ENCODE measurements around the gene SLC26A11. TPM values are rescaled to one million over a fixed set of nuclear protein-coding genes. Genes with fewer than 3 reads are reported as not detected.

Gene SLC26A11
- total RNA-seq, 4 donors from 2014 or later, result 7.9 to 19.7 (median 13.7) TPM

DNA sequence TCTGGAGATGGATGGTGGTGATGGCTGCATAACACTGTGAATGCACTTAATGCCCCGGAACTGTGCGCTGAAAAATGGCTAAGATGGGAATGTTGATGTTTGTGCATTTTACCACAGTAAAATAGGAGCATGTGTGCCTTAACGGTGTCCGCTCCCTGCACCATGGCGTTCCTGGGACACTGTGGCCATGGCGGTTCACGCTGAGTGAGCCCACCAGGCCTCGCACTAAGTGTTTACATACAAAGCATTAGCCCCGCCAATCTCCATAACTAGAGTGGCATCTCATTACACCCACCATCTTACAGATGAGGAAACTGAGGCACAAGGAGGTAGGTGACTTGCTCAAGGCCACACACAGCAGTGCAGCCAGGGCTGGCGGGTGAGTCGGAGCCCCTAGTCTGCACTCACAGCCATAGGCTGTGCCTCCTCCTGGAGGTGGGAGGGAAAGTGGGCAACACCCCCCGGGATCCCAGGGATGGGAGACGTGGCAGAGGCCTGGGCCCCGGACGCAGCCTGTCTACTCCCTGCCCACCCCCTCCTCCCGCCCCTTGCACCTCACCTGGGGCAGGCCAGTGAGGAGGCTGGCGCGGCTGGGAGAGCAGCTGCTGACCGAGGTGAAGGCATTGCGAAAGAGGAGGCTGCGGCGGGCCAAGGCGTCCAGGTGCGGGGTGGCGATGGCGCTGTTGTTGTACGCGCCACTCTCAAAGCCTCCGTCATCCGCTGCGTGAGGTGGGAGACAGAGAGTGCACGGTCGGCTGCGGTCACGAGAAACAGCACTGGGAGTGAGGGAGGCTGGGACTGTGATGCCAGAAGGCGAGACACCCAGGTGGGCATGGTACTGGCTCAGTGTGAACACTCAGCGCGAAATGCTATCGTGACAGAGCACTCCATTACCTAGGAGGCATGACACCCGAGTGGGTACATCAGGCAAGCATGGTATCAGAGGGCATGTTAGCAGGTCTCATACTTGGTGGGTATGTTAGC is 3.5 kb upstream of the SLC26A11 start:
- 94% methylated on average over 12 to 21 of the region's 40 CpGs for WGBS, 2 donors (ENCODE audit: low coverage in 1 of 2)
- Histone ChIP-seq H3K36me3 (peaks cover 0 to 64% of the 10 kb centered on the region in 2 donors), H3K9me3 (no peaks in the 10 kb centered on the region), H3K27ac (no peak overlapping the region), H3K27me3 (no peaks in the 10 kb centered on the region), H3K4me3 (no peak overlapping the region), H3K4me1 (peaks cover 0 to 32% (median 7%) of the 10 kb centered on the region in 3 donors)
- no peak for ATAC-seq
- TF ChIP-seq EP300 (IDR thresholded peaks at IDR 0.05) (no peak), POLR2A (IDR thresholded peaks at IDR 0.05) (no peak)

DNA sequence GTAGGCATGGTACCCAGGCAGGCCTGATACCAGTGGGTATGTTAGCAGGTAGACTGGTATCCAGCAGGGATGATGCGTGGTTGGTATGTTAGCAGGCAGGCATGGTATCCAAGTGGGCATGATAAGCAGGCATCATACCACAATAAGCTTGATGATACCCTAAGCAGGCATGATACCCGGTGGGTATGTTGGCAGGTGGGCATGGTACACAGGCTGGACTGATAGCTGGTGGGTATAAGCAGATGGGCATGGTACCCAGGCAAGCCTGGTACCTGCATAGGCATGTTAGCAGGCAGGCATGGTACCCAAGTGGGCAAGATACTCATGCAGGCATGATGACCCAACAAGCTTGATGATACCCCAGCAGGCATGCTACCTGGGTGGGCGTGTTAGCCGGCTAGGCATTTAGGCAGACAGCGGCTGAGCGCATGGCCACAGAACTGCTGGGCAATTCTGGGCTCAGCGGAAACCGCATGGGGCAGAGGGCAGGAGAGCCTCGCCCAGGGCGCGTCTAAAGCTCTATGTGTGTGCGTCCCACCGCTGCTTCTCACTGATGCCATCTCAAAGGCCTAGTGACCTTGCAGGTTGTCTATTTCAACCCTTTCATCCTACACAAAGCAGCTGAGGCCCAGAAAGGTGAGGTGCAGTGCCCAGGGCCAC is 2.4 kb upstream of the SLC26A11 start:
- Histone ChIP-seq H3K27ac (no peak overlapping the region), H3K4me1 (peaks cover 0 to 43% (median 10%) of the 10 kb centered on the region in 3 donors), H3K9me3 (no peaks in the 10 kb centered on the region), H3K36me3 (peaks cover 0 to 57% of the 10 kb centered on the region in 2 donors), H3K27me3 (no peaks in the 10 kb centered on the region), H3K4me3 (no peak overlapping the region)
- no peak for ATAC-seq
- 100% methylated on average over 2 to 4 of the region's 13 CpGs for WGBS, 2 donors (ENCODE audit: low coverage in 1 of 2)
- TF ChIP-seq POLR2AphosphoS5 (IDR thresholded peaks at IDR 0.05), result no peak
- TF ChIP-seq EP300 (IDR thresholded peaks at IDR 0.05), result no peak
- no peak for TF ChIP-seq POLR2A (IDR thresholded peaks at IDR 0.05)
- TF ChIP-seq, protein P1, sequence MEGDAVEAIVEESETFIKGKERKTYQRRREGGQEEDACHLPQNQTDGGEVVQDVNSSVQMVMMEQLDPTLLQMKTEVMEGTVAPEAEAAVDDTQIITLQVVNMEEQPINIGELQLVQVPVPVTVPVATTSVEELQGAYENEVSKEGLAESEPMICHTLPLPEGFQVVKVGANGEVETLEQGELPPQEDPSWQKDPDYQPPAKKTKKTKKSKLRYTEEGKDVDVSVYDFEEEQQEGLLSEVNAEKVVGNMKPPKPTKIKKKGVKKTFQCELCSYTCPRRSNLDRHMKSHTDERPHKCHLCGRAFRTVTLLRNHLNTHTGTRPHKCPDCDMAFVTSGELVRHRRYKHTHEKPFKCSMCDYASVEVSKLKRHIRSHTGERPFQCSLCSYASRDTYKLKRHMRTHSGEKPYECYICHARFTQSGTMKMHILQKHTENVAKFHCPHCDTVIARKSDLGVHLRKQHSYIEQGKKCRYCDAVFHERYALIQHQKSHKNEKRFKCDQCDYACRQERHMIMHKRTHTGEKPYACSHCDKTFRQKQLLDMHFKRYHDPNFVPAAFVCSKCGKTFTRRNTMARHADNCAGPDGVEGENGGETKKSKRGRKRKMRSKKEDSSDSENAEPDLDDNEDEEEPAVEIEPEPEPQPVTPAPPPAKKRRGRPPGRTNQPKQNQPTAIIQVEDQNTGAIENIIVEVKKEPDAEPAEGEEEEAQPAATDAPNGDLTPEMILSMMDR (IDR thresholded peaks at IDR 0.05), result no peak

DNA sequence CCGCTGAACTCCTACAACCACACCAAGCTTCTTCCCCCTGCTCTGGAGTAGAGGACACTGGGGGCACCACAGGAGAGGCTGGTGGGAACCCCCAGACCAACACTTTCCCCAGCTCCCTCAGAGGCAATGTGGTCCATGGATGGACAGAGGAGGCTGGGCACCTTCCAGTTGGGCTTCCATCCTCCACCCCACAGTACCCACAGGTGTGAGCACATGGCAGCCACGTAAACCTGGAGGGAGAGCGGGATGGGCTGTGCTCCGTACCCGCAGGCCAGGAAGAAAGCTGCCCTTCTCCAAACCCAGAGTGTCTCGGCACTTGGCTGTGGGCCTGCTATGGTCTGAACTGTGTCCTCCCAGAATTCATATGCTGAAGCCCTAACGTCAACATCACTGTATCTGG is 1.8 kb upstream of the SLC26A11 start:
- H3K27me3 ChIP-seq, result no peaks in the 10 kb centered on the region
- H3K36me3 ChIP-seq, result peaks cover 0 to 57% of the 10 kb centered on the region in 2 donors
- no peak overlapping the region for H3K4me3 ChIP-seq
- TF ChIP-seq, protein P1 (IDR thresholded peaks at IDR 0.05), result no peak
- TF ChIP-seq POLR2AphosphoS5 (IDR thresholded peaks at IDR 0.05) (no peak), POLR2A (IDR thresholded peaks at IDR 0.05) (no peak), EP300 (IDR thresholded peaks at IDR 0.05) (no peak)
- WGBS, 2 donors (ENCODE audit: low coverage in 1 of 2), result 67% methylated on average over 1 of the region's 7 CpGs; no CpG with 5 or more reads in 1 of the 2 donors
- no peak overlapping the region for H3K27ac ChIP-seq
- ATAC-seq, result no peak
- H3K9me3 ChIP-seq, result no peaks in the 10 kb centered on the region
- peaks cover 0 to 48% (median 10%) of the 10 kb centered on the region in 3 donors for H3K4me1 ChIP-seq

DNA sequence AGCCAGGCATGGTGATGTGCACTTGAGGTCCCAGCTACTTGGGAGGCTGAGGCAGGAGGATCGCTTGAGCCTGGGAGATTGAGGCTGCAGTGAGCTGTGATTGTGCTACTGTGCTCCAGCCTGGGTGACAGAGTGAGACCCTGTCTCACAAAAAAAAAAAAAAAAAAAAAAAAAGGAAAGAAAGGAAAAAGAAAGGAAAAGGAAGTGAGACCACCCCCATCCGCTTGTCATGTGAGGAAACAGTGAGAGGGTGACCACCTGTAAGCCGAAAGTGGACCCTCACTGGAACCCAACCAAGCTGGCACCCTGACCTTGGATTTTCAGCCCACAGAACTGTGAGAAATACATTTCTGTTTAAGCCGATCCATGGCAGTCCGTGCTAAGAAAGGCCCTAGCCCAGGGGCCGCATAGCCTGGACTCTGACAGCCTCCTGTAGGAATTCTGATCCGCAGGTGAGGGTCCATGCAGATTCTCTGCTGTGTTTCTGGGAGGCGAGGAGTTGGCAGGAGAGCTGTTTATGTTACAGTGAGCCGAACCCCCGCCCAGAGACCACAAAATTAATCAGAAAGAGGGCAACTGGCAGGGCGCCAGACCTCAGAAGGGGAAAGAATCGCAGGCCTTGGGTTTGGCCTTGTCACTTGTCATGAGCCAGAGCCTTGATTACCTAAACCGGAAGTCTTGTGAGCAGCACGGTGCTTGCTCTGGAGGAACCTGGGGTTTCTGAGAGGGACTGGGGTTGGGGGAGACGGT is 1.0 kb upstream of the SLC26A11 start:
- H3K4me1 ChIP-seq, result peaks cover 0 to 49% (median 10%) of the 10 kb centered on the region in 3 donors
- no peaks in the 10 kb centered on the region for H3K9me3 ChIP-seq
- peak overlapping the region; percentile 96 to 100 for H3K4me3 ChIP-seq
- H3K27me3 ChIP-seq, result no peaks in the 10 kb centered on the region
- peak overlapping the region; percentile 54 to 89 (median 86) for H3K27ac ChIP-seq
- H3K36me3 ChIP-seq, result peaks cover 0 to 54% of the 10 kb centered on the region in 2 donors
- TF ChIP-seq, protein P1 (IDR thresholded peaks at IDR 0.05), result no peak
- TF ChIP-seq POLR2AphosphoS5 (IDR thresholded peaks at IDR 0.05) (peak; percentile 49), EP300 (IDR thresholded peaks at IDR 0.05) (no peak), POLR2A (IDR thresholded peaks at IDR 0.05) (no peak)
- WGBS, 2 donors (ENCODE audit: low coverage in 1 of 2), result 41 to 71% methylated on average over 6 to 7 of the region's 15 CpGs
- peak; percentile 35 for ATAC-seq

DNA sequence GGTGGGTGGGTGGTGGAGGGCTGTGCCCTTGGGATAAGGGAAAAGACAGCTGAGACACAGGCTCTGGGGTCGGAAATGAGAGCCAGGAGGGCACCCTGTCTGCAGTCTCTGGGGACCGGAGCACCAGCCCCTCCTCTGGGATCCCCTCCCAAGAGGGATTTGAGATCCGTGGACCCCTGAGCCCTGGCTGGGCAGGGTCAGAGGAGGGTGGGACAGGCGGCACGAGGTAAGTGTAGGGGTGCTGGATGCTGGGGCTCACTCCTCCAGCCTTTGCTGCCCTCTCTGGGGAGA is 519 bp upstream of the SLC26A11 start:
- no peak for ATAC-seq

More for the DNA sequence above, 519 bp upstream of the SLC26A11 start:
- Histone ChIP-seq H3K27me3 (no peaks in the 10 kb centered on the region), H3K27ac (peak overlapping the region; percentile 54 to 89 (median 86)), H3K9me3 (no peaks in the 10 kb centered on the region), H3K4me3 (peak overlapping the region; percentile 96 to 100), H3K4me1 (peaks cover 0 to 49% (median 10%) of the 10 kb centered on the region in 3 donors), H3K36me3 (peaks cover 0 to 49% of the 10 kb centered on the region in 2 donors)
- no CpG with 5 or more reads among the region's 5 CpGs for WGBS, 2 donors (ENCODE audit: low coverage in 1 of 2)
- TF ChIP-seq POLR2A (IDR thresholded peaks at IDR 0.05) (no peak), POLR2AphosphoS5 (IDR thresholded peaks at IDR 0.05) (no peak), EP300 (IDR thresholded peaks at IDR 0.05) (no peak)
- TF ChIP-seq, protein P1 (IDR thresholded peaks at IDR 0.05), result no peak

Data from gastroesophageal sphincter (tissue), 4 donors.